Iris pigment epithelial cell (primary cell): ENCODE results near the gene DTX1.

Experiments used
- DNase-seq: peaks from one replicate; pipeline ENCODE4 v3.0.0-alpha.2; 2011; ENCODE audit warnings: low read depth

Gene DTX1

GRCh38 chr12:113056631-113057488 lies at the start of gene DTX1:
Gene DTX1 (plus strand): TSS chr12:113056730. CDS start chr12:113058193, 1,463 bp downstream.
- no peak for DNase-seq

GRCh38 chr12:113007166-113007565 lies 49.4 kb upstream of the DTX1 start:
- peak; percentile 69 for DNase-seq

GRCh38 chr12:113010701-113011100 lies 45.8 kb upstream of the DTX1 start:
- DNase-seq: no peak

- no peak for DNase-seq
These were observed 42.0 kb upstream of the DTX1 start for GRCh38 chr12:113014565-113014964.

- DNase-seq: no peak
These were observed 39.7 kb upstream of the DTX1 start for GRCh38 chr12:113016796-113017195.

- peak; percentile 8 for DNase-seq
These were observed 37.5 kb upstream of the DTX1 start for GRCh38 chr12:113019025-113019424.

- DNase-seq: no peak
These were observed 35.0 kb upstream of the DTX1 start for GRCh38 chr12:113021500-113021899.

GRCh38 chr12:113022563-113023297 lies 33.8 kb upstream of the DTX1 start:
- DNase-seq: no peak

GRCh38 chr12:113027726-113028125 lies 28.8 kb upstream of the DTX1 start:
- DNase-seq: no peak

- peak; percentile 64 for DNase-seq
These were observed 25.5 kb upstream of the DTX1 start for GRCh38 chr12:113030875-113031525.

GRCh38 chr12:113039911-113040445 lies 16.6 kb upstream of the DTX1 start:
- no peak for DNase-seq

GRCh38 chr12:113040722-113041171 lies 15.8 kb upstream of the DTX1 start:
- peak; percentile 95 for DNase-seq

GRCh38 chr12:113041560-113041959 lies 15.0 kb upstream of the DTX1 start:
- DNase-seq: no peak

- DNase-seq: no peak
These were observed 13.3 kb upstream of the DTX1 start for GRCh38 chr12:113043240-113043639.

GRCh38 chr12:113044516-113044915 lies 12.0 kb upstream of the DTX1 start:
- no peak for DNase-seq

- DNase-seq: peak; percentile 50
These were observed 7.8 kb upstream of the DTX1 start for GRCh38 chr12:113048716-113049127.

GRCh38 chr12:113049976-113050742 lies 6.4 kb upstream of the DTX1 start:
- no peak for DNase-seq

- no peak for DNase-seq
These were observed 5.7 kb upstream of the DTX1 start for GRCh38 chr12:113050795-113051194.

GRCh38 chr12:113051759-113052158 lies 4.8 kb upstream of the DTX1 start:
- no peak for DNase-seq

- no peak for DNase-seq
These were observed 4.2 kb upstream of the DTX1 start for GRCh38 chr12:113052326-113052725.

- DNase-seq: no peak
These were observed 1.5 kb upstream of the DTX1 start for GRCh38 chr12:113054948-113055486.
